ENCODE results near the gene ITPRID1. TPM values are rescaled to one million over a fixed set of nuclear protein-coding genes. Genes with fewer than 3 reads are reported as not detected.

ITPRID1 gene
- total RNA-seq, 1 experiment from 2014 or later = not detected

DNA sequence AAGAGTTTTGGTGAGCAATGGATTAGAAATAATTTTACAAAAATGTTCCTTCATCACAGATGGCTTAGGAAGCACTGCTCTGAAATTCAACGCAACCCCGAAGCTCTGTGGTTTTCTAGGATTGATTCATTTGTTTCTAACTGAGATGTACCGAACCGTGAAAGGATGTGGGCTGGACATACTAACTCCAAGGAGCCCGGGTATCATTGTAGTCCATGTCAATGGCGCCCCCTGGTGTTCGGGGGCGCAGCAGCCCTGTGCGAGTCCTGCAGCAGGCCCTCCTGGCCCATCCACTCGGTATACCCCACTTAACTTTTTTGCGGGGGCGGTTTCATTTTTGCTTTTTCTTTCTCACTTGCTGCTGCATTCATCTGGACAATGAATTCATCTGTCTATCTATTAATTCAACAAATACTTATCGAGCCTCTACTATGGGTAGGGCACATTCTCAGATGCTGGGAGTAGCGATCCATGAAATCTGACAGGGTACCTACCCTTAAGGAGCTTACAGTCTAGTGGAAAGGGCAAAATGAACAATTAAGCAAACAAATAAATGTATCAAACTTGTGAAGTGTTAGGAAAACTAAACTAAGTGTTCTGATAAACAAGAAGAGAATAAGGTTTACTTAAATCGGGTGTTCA, 25.2 kb upstream of the ITPRID1 start:
- CTCF ChIA-PET = interaction anchor here (1.2 to 3.8 kb wide), 4 partner anchors 45 to 354 kb away, joined by 3 to 18 read pairs (median 4); no protein-coding TSS in a partner anchor
- ATAC-seq = peak; percentile 100

More for the DNA sequence above, 25.2 kb upstream of the ITPRID1 start:
- ChIA-PET POLR2A (no interaction called here), RAD21 (ENCODE audit: low non-redundant PET in 1 of 2, low total read pairs in 2 of 2, uncharacterized antibody in 2 of 2, unreplicated experiment in 2 of 2) (no interaction called here)
- Histone ChIP-seq H3K27me3 (ENCODE audit: insufficient read depth, low read length) (peaks cover 6% of the 10 kb centered on the region; the same call in 1 of the 2 replicates), H3K9me2 (ENCODE audit: insufficient read depth) (no peaks in the 10 kb centered on the region), H3K9me3 (ENCODE audit: control insufficient read depth in 1 of 2, insufficient read depth in 1 of 2, low read depth in 1 of 2, low read length in 2 of 2) (no peaks in the 10 kb centered on the region), H3K36me3 (ENCODE audit: control insufficient read depth in 1 of 2, insufficient read depth in 2 of 2, low read length in 2 of 2) (no peaks in the 10 kb centered on the region), H3K79me2 (ENCODE audit: insufficient read depth, low read length) (no peaks in the 10 kb centered on the region), H3K4me1 (ENCODE audit: control insufficient read depth in 1 of 2, insufficient read depth in 2 of 2, low read length in 2 of 2) (no peaks in the 10 kb centered on the region; a peak in 1 of 4 replicates), H3K9ac (ENCODE audit: low read length) (no peak overlapping the region), H3K4me2 (ENCODE audit: low read length) (no peak overlapping the region), H4K20me1 (ENCODE audit: insufficient read depth) (no peaks in the 10 kb centered on the region), H2AFZ (ENCODE audit: low read depth, low read length, poor library complexity, severe bottlenecking) (no peak overlapping the region), H3K27ac (ENCODE audit: low read depth, low read length) (no peak overlapping the region), H3K4me3 (replicated peaks in 1 of 2; ENCODE audit: low read depth in 1 of 2, low read length in 2 of 2) (no peak overlapping the region)
- TF ChIP-seq, protein P1, sequence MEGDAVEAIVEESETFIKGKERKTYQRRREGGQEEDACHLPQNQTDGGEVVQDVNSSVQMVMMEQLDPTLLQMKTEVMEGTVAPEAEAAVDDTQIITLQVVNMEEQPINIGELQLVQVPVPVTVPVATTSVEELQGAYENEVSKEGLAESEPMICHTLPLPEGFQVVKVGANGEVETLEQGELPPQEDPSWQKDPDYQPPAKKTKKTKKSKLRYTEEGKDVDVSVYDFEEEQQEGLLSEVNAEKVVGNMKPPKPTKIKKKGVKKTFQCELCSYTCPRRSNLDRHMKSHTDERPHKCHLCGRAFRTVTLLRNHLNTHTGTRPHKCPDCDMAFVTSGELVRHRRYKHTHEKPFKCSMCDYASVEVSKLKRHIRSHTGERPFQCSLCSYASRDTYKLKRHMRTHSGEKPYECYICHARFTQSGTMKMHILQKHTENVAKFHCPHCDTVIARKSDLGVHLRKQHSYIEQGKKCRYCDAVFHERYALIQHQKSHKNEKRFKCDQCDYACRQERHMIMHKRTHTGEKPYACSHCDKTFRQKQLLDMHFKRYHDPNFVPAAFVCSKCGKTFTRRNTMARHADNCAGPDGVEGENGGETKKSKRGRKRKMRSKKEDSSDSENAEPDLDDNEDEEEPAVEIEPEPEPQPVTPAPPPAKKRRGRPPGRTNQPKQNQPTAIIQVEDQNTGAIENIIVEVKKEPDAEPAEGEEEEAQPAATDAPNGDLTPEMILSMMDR (IDR thresholded peaks at IDR 0.05 in 2 of 3, conservative IDR thresholded peaks at IDR 0.05 in 1 of 3; ENCODE audit: borderline replicate concordance in 1 of 3, insufficient read depth in 1 of 3, low read depth in 2 of 3, low read length in 2 of 3) = peak; percentile 60 to 93 (median 92); a peak in 5 of 6 replicates
- TF ChIP-seq EGR1 (IDR thresholded peaks at IDR 0.05; ENCODE audit: low read depth) (no peak), SIN3A (IDR thresholded peaks at IDR 0.05; ENCODE audit: low read depth) (no peak), CBX3 (IDR thresholded peaks at IDR 0.05; ENCODE audit: low read depth) (no peak), RAD21 (IDR thresholded peaks at IDR 0.05; ENCODE audit: low read depth) (peak; percentile 74), SP1 (IDR thresholded peaks at IDR 0.05; ENCODE audit: low read depth) (no peak), ZNF274 (IDR thresholded peaks at IDR 0.05; ENCODE audit: low read depth, low read length) (no peak), YY1 (IDR thresholded peaks at IDR 0.05; ENCODE audit: extremely low read depth, insufficient replicate concordance, low read depth, low read length) (no peak), SRF (IDR thresholded peaks at IDR 0.05; ENCODE audit: low read depth) (no peak), EZH2 (IDR thresholded peaks at IDR 0.05) (no peak), JUND (IDR thresholded peaks at IDR 0.05) (no peak), CEBPB (IDR thresholded peaks at IDR 0.05; ENCODE audit: low read depth) (no peak), POLR2A (IDR thresholded peaks at IDR 0.05; ENCODE audit: borderline replicate concordance, extremely low read depth, insufficient read depth, insufficient read length) (no peak)
- TF ChIP-seq, protein P2, sequence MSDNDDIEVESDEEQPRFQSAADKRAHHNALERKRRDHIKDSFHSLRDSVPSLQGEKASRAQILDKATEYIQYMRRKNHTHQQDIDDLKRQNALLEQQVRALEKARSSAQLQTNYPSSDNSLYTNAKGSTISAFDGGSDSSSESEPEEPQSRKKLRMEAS (IDR thresholded peaks at IDR 0.05) = no peak
- intact Hi-C loops (cut with micrococcal nuclease) = loop anchor here (1.0 to 5.0 kb wide), 5 partner anchors 45 to 354 kb away; no protein-coding TSS in a partner anchor
- DNase-seq (ENCODE audit: low read depth, low spot score) = peak; percentile 41
- BruUV-seq (replicated peaks) = no TSS peak

All from HCT116 (cell line).